ENCODE measurements around the gene PLXNB3. TPM values are rescaled to one million over a fixed set of nuclear protein-coding genes. Genes with fewer than 3 reads are reported as not detected.
A peak's percentile ranks its signal among the peaks of the same experiment; 100 is the strongest.

Gene PLXNB3
- total and polyA plus RNA-seq, 2 of the 13 experiments (the other 11 are each of a cell fraction or from before 2014, with no cell fraction given) = 3.0 to 6.9 TPM

DNA sequence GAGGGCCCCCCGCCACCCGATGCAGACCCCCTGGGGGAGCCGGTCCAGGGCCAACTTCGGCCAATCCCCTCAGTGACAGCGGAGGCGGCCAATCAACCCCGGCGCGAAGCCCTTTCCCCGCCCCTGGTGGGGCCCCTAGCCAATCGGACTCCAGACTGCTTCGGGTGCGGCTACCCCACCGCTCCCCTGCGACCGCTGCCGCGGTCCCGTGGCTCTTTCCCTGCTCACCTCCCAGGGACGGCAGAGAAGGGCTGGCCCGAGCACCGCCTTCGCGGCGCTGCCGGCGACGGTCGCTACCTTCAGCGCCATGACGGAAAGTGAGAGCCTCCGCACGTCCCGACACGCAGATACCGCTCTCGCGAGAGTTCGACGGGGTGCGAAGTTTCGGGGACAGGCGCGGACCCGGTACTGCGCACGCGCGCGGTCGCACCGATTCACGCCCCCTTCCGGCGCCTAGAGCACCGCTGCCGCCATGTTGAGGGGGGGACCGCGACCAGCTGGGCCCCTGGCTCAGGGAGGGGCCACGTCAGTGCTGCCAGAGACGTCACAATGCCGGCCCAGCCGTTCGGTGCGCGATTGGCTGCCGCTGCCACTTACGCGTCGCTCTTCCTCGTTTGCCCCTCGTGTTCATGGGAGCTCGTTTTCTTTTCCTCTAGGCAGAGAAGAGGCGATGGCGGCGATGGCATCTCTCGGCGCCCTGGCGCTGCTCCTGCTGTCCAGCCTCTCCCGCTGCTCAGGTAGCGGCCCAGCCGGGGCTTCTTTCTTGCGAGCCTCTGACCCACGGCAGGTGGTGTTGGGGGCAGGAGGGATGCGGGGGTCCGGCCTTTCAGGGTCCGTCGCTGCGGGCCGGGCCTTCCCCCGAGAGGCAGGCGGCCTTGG, 30.2 kb downstream of the PLXNB3 start, which contains the start of the genes IDH3G and SSR4 (continued):
- TF ChIP-seq, protein P1, sequence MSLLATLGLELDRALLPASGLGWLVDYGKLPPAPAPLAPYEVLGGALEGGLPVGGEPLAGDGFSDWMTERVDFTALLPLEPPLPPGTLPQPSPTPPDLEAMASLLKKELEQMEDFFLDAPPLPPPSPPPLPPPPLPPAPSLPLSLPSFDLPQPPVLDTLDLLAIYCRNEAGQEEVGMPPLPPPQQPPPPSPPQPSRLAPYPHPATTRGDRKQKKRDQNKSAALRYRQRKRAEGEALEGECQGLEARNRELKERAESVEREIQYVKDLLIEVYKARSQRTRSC (CRISPR knock-in tag; IDR thresholded peaks at IDR 0.05; ENCODE audit: low read depth) = no peak
- no peak for TF ChIP-seq POLR2AphosphoS2 (IDR thresholded peaks at IDR 0.05; ENCODE audit: low read depth, low read length)
- TF ChIP-seq, protein P2, sequence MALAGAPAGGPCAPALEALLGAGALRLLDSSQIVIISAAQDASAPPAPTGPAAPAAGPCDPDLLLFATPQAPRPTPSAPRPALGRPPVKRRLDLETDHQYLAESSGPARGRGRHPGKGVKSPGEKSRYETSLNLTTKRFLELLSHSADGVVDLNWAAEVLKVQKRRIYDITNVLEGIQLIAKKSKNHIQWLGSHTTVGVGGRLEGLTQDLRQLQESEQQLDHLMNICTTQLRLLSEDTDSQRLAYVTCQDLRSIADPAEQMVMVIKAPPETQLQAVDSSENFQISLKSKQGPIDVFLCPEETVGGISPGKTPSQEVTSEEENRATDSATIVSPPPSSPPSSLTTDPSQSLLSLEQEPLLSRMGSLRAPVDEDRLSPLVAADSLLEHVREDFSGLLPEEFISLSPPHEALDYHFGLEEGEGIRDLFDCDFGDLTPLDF (CRISPR knock-in tag; IDR thresholded peaks at IDR 0.05) = 0 out of 2 replicates have a peak, but pooled peaks have one; percentile 19
- no peak for TF ChIP-seq KAT2B (IDR thresholded peaks at IDR 0.05; ENCODE audit: borderline replicate concordance, low read depth, low read length)
- TF ChIP-seq, protein P3, sequence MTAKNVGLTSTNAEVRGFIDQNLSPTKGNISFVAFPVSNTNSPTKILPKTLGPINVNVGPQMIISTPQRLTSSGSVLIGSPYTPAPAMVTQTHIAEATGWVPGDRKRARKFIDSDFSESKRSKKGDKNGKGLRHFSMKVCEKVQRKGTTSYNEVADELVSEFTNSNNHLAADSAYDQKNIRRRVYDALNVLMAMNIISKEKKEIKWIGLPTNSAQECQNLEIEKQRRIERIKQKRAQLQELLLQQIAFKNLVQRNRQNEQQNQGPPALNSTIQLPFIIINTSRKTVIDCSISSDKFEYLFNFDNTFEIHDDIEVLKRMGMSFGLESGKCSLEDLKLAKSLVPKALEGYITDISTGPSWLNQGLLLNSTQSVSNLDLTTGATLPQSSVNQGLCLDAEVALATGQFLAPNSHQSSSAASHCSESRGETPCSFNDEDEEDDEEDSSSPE (CRISPR knock-in tag; IDR thresholded peaks at IDR 0.05) = peak; percentile 34; the same call in 1 of the 2 replicates
- TF ChIP-seq ZNF562 (CRISPR knock-in tag; IDR thresholded peaks at IDR 0.05; ENCODE audit: borderline replicate concordance) = no peak
- peak; percentile 57; the same call in 1 of the 2 replicates for TF ChIP-seq ETV5 (CRISPR knock-in tag; IDR thresholded peaks at IDR 0.05; ENCODE audit: borderline replicate concordance)
- no peak for TF ChIP-seq ZNF792 (CRISPR knock-in tag; IDR thresholded peaks at IDR 0.05)
- TF ChIP-seq ZNF101 (CRISPR knock-in tag; IDR thresholded peaks at IDR 0.05; ENCODE audit: borderline replicate concordance, low read depth) = no peak
- TF ChIP-seq, protein P4, sequence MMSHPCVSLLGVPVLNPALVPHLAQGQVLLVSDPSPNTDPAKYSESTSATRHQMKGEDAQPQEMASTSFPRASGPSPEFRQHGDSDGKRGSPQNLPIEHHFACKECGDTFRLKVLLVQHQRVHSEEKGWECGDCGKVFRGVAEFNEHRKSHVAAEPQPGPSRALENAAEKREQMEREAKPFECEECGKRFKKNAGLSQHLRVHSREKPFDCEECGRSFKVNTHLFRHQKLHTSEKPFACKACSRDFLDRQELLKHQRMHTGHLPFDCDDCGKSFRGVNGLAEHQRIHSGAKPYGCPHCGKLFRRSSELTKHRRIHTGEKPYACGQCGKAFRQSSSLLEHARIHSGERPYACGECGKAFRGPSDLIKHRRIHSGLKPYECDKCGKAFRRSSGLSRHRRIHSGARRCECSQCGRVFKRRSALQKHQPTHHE (CRISPR knock-in tag; IDR thresholded peaks at IDR 0.05; ENCODE audit: borderline replicate concordance) = no peak
- no peak for TF ChIP-seq ZNF775 (CRISPR knock-in tag; IDR thresholded peaks at IDR 0.05; ENCODE audit: borderline replicate concordance)
- TF ChIP-seq, protein P5, sequence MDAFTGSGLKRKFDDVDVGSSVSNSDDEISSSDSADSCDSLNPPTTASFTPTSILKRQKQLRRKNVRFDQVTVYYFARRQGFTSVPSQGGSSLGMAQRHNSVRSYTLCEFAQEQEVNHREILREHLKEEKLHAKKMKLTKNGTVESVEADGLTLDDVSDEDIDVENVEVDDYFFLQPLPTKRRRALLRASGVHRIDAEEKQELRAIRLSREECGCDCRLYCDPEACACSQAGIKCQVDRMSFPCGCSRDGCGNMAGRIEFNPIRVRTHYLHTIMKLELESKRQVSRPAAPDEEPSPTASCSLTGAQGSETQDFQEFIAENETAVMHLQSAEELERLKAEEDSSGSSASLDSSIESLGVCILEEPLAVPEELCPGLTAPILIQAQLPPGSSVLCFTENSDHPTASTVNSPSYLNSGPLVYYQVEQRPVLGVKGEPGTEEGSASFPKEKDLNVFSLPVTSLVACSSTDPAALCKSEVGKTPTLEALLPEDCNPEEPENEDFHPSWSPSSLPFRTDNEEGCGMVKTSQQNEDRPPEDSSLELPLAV (CRISPR knock-in tag; conservative IDR thresholded peaks at IDR 0.05; ENCODE audit: low read depth) = no peak
- TF ChIP-seq RFX5 (IDR thresholded peaks at IDR 0.05; ENCODE audit: low read depth, low read length) = peak; percentile 59; the same call in 1 of the 2 replicates
- TF ChIP-seq BHLHE40 (IDR thresholded peaks at IDR 0.05; ENCODE audit: low read length) = no peak
- TF ChIP-seq ZNF614 (CRISPR knock-in tag; IDR thresholded peaks at IDR 0.05; ENCODE audit: borderline replicate concordance) = no peak; the same call in 1 of the 2 replicates
- TF ChIP-seq, protein P6, sequence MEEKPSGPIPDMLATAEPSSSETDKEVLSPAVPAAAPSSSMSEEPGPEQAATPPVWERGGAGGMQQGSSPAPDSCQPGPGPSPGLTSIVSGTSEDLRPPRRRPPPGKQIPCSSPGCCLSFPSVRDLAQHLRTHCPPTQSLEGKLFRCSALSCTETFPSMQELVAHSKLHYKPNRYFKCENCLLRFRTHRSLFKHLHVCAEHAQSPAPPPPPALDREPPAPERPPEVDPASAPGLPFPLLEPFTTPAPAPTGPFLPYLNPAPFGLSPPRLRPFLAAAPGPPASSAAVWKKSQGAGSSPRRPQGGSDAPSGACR (CRISPR knock-in tag; IDR thresholded peaks at IDR 0.05) = no peak
- no peak for TF ChIP-seq ZNF225 (CRISPR knock-in tag; IDR thresholded peaks at IDR 0.05)
- TF ChIP-seq ZNF777 (CRISPR knock-in tag; IDR thresholded peaks at IDR 0.05) = peak; percentile 45; the same call in 1 of the 2 replicates
- no peak for TF ChIP-seq ONECUT2 (CRISPR knock-in tag; IDR thresholded peaks at IDR 0.05)

Measured in HepG2 (cell line).